SK-N-SH treated with all-trans-retinoic acid at 6 μM for 48 hours (cell line): ENCODE data around the gene GLRB.

Source experiments
- ATAC-seq: fragments of 200-7000 bp; cut with Tn5 transposase; 3 replicates; pipeline ENCODE4 v1.9.1; 2020; ENCODE audit warnings: mild to moderate bottlenecking, moderate library complexity
- ARNTL ChIP-seq: fragments of 450-650 bp; formaldehyde crosslinking; IDR thresholded peaks from 2 replicates; pipeline ENCODE4 v1.5.0; 2020; ENCODE audit warnings: low read depth, mild to moderate bottlenecking, moderate library complexity, borderline replicate concordance
- BACH2 ChIP-seq: fragments of 250-450 bp; sonication (Bioruptor Pico); IDR thresholded peaks from 2 replicates; pipeline ENCODE4 v1.9.0; 2021; ENCODE audit warnings: mild to moderate bottlenecking, borderline replicate concordance
- CREB5 ChIP-seq: fragments of 250-450 bp; sonication (Bioruptor Pico); IDR thresholded peaks from 2 replicates; pipeline ENCODE4 v1.5.1; 2020; ENCODE audit warnings: low read depth, mild to moderate bottlenecking, moderate library complexity
- CSDC2 ChIP-seq: fragments of 250-450 bp; sonication (Bioruptor Pico); IDR thresholded peaks from 2 replicates; pipeline ENCODE4 v1.5.0; 2020; ENCODE audit warnings: mild to moderate bottlenecking, moderate library complexity
- CSRNP3 ChIP-seq: fragments of 250-450 bp; sonication (Bioruptor Pico); IDR thresholded peaks from 2 replicates; pipeline ENCODE4 v1.5.1; 2021; ENCODE audit warnings: mild to moderate bottlenecking, moderate library complexity
- ESRRG ChIP-seq: fragments of 250-450 bp; sonication (Bioruptor Pico); IDR thresholded peaks from 2 replicates; pipeline ENCODE4 v1.6.1; 2021; ENCODE audit warnings: mild to moderate bottlenecking
- GLIS3 ChIP-seq: fragments of 250-450 bp; sonication (Bioruptor Pico); IDR thresholded peaks from 2 replicates; pipeline ENCODE4 v1.5.0; 2020; ENCODE audit warnings: mild to moderate bottlenecking, moderate library complexity
- ISL1 ChIP-seq: fragments of 250-450 bp; sonication (Bioruptor Pico); IDR thresholded peaks from 2 replicates; pipeline ENCODE4 v2.1.2; 2022; ENCODE audit warnings: mild to moderate bottlenecking, moderate library complexity
- OSR1 ChIP-seq: fragments of 250-450 bp; sonication (Bioruptor Pico); IDR thresholded peaks from 2 replicates; pipeline ENCODE4 v1.8.0; 2022; ENCODE audit warnings: moderate library complexity, mild to moderate bottlenecking, inconsistent platforms
- PPARA ChIP-seq: fragments of 250-450 bp; sonication (Bioruptor Pico); IDR thresholded peaks from 2 replicates; pipeline ENCODE4 v1.5.0; 2020; ENCODE audit warnings: mild to moderate bottlenecking, borderline replicate concordance
- RARB ChIP-seq: fragments of 250-450 bp; sonication (Bioruptor Pico); IDR thresholded peaks from 2 replicates; pipeline ENCODE4 v1.8.0; 2021; ENCODE audit warnings: mild to moderate bottlenecking, moderate library complexity
- SNAI2 ChIP-seq: fragments of 250-450 bp; sonication (Bioruptor Pico); IDR thresholded peaks from 2 replicates; pipeline ENCODE4 v1.5.0; 2020; ENCODE audit warnings: mild to moderate bottlenecking, moderate library complexity
- TCF4 ChIP-seq: fragments of 250-450 bp; sonication (Bioruptor Pico); IDR thresholded peaks from 2 replicates; pipeline ENCODE4 v1.8.0; 2021; ENCODE audit warnings: mild to moderate bottlenecking, moderate library complexity, borderline replicate concordance
- TOX ChIP-seq: fragments of 250-450 bp; sonication (Bioruptor Pico); IDR thresholded peaks from 2 replicates; pipeline ENCODE4 v1.8.0; 2021; ENCODE audit warnings: mild to moderate bottlenecking, moderate library complexity, borderline replicate concordance
- TSHZ2 ChIP-seq: fragments of 250-450 bp; sonication (Bioruptor Pico); IDR thresholded peaks from 2 replicates; pipeline ENCODE4 v1.5.0; 2020; ENCODE audit warnings: mild to moderate bottlenecking, moderate library complexity
- ZFP3 ChIP-seq: fragments of 250-450 bp; sonication (Bioruptor Pico); IDR thresholded peaks from 2 replicates; pipeline ENCODE4 v1.5.0; 2020; ENCODE audit warnings: mild to moderate bottlenecking, moderate library complexity
- ZFP30 ChIP-seq: fragments of 450-650 bp; formaldehyde crosslinking; IDR thresholded peaks from 2 replicates; pipeline ENCODE4 v1.5.0; 2022; ENCODE audit warnings: mild to moderate bottlenecking, moderate library complexity
- ZNF565 ChIP-seq: fragments of 450-650 bp; formaldehyde crosslinking; conservative IDR thresholded peaks from 2 replicates; pipeline ENCODE4 v1.5.0; 2020; ENCODE audit warnings: low read depth, mild to moderate bottlenecking, moderate library complexity
- ZNF70 ChIP-seq: fragments of 450-650 bp; formaldehyde crosslinking; IDR thresholded peaks from 2 replicates; pipeline ENCODE4 v1.5.0; 2020; ENCODE audit warnings: mild to moderate bottlenecking, moderate library complexity
- ZNF8 ChIP-seq: fragments of 450-650 bp; formaldehyde crosslinking; IDR thresholded peaks from 2 replicates; pipeline ENCODE4 v1.5.0; 2020; ENCODE audit warnings: mild to moderate bottlenecking, moderate library complexity
- TF ChIP-seq, protein P1 (sequence below): fragments of 250-450 bp; sonication (Bioruptor Pico); IDR thresholded peaks from 2 replicates; pipeline ENCODE4 v1.8.0; 2021; ENCODE audit warnings: low read depth, mild to moderate bottlenecking, moderate library complexity, borderline replicate concordance

Gene GLRB

GRCh38 chr4:157115613-157116335 lies 39.8 kb downstream of the GLRB start:
- no peak for TF ChIP-seq CSRNP3 (CRISPR knock-in tag)
- no peak for TF ChIP-seq SNAI2
- TF ChIP-seq TOX (CRISPR knock-in tag), result no peak
- no peak for TF ChIP-seq TCF4 (CRISPR knock-in tag)
- no peak for TF ChIP-seq ZFP30 (CRISPR knock-in tag)
- TF ChIP-seq ISL1, result peak; percentile 85
- TF ChIP-seq ESRRG, result no peak
- TF ChIP-seq RARB (CRISPR knock-in tag), result no peak
- TF ChIP-seq CSDC2 (CRISPR knock-in tag), result no peak
- no peak for TF ChIP-seq OSR1
- TF ChIP-seq ZFP3 (CRISPR knock-in tag), result no peak
- peak; percentile 83; the same call in 1 of the 2 replicates for TF ChIP-seq CREB5 (CRISPR knock-in tag)
- TF ChIP-seq, protein P1, sequence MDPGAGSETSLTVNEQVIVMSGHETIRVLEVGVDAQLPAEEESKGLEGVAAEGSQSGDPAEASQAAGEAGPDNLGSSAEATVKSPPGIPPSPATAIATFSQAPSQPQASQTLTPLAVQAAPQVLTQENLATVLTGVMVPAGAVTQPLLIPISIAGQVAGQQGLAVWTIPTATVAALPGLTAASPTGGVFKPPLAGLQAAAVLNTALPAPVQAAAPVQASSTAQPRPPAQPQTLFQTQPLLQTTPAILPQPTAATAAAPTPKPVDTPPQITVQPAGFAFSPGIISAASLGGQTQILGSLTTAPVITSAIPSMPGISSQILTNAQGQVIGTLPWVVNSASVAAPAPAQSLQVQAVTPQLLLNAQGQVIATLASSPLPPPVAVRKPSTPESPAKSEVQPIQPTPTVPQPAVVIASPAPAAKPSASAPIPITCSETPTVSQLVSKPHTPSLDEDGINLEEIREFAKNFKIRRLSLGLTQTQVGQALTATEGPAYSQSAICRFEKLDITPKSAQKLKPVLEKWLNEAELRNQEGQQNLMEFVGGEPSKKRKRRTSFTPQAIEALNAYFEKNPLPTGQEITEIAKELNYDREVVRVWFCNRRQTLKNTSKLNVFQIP, result no peak

GRCh38 chr4:157121401-157121800 lies 45.5 kb downstream of the GLRB start:
- TF ChIP-seq ISL1, result no peak
- TF ChIP-seq ZNF70, result no peak
- no peak; the same call in 2 of the 3 replicates for ATAC-seq

More at GRCh38 chr4:157115613-157116335, 39.8 kb downstream of the GLRB start:
- ATAC-seq, result peak; percentile 96

DNA sequence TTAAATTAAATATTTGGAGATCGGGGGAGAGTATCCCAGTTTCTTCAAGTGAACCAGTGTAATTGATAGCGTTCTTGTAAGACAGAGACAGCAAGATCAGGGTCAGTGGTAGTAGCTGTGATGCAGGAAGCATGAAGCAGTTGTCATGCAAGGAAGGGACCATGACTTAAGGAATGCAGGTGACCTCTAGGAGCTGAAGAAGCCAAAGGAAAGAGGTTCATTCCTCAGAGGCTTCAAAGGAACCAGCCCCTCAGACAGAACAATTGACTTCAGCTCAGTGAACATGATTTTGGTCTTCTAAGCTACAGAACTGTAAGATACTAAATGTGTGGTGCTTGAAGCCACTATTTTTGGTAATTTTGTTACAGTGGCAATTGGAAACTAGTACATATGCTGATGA lies 51.6 kb downstream of the GLRB start:
- no peak for ATAC-seq
- TF ChIP-seq ESRRG (no peak), RARB (CRISPR knock-in tag) (no peak), TSHZ2 (CRISPR knock-in tag) (no peak)

DNA sequence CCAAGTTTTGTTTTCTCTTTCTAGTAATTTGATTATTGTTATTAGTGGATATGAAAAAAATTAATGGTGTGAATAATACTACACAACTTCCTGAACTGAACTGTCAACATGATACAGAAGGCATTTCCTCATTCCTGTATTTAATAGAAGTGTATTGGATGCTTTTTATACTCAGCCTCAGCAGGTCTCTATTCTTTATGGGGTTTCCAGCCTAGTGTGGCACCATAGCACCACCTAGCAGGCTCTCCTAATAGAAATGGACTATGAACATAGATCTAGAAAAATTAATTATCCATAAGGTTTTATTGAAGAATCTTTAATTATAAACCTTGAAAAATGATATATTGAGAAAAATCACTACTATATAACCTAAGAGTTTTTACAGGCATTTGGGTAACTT lies 52.4 kb downstream of the GLRB start:
- TF ChIP-seq TOX (CRISPR knock-in tag), result no peak
- TF ChIP-seq BACH2 (CRISPR knock-in tag), result no peak
- TF ChIP-seq ARNTL, result no peak
- no peak for TF ChIP-seq ZNF565 (CRISPR knock-in tag)
- TF ChIP-seq CREB5 (CRISPR knock-in tag), result no peak
- TF ChIP-seq TSHZ2 (CRISPR knock-in tag), result no peak
- no peak for TF ChIP-seq TCF4 (CRISPR knock-in tag)
- TF ChIP-seq RARB (CRISPR knock-in tag), result no peak
- no peak for TF ChIP-seq ZNF8 (CRISPR knock-in tag)
- TF ChIP-seq PPARA (CRISPR knock-in tag), result no peak
- TF ChIP-seq ISL1, result no peak
- TF ChIP-seq ZFP30 (CRISPR knock-in tag), result no peak
- TF ChIP-seq OSR1, result no peak
- TF ChIP-seq ZFP3 (CRISPR knock-in tag), result no peak
- TF ChIP-seq GLIS3, result no peak
- TF ChIP-seq, all 23 proteins: peak for 0
- ATAC-seq, result peak; percentile 93
